GM10248 (cell line): ENCODE data around the gene PPP4R2.

Experiments used
- CTCF ChIA-PET: fragments of 300-600 bp; sonication (Branson Sonifier 250); formaldehyde crosslinking; extraction: SDS; loops from one replicate; lab custom pipeline; 2021; ENCODE audit warnings: antibody characterized with exemption; lab: Yijun Ruan, JAX
- POLR2A ChIA-PET: fragments of 350-650 bp; sonication (Branson Sonifier 250); formaldehyde crosslinking; extraction: SDS; loops from one replicate; lab custom pipeline; 2020; ENCODE audit warnings: antibody characterized with exemption; lab: Yijun Ruan, JAX
- DNase-seq: peaks from one replicate; pipeline ENCODE4 v3.0.0; 2012; ENCODE audit errors: extremely low spot score
- TF ChIP-seq, protein P1 (sequence below): IDR thresholded peaks from 2 replicates; pipeline ENCODE4 v1.5.1; 2012; ENCODE audit warnings: mild to moderate bottlenecking, low read depth; ENCODE audit errors: extremely low read depth, missing control alignments, control extremely low read depth

PPP4R2 gene

DNA sequence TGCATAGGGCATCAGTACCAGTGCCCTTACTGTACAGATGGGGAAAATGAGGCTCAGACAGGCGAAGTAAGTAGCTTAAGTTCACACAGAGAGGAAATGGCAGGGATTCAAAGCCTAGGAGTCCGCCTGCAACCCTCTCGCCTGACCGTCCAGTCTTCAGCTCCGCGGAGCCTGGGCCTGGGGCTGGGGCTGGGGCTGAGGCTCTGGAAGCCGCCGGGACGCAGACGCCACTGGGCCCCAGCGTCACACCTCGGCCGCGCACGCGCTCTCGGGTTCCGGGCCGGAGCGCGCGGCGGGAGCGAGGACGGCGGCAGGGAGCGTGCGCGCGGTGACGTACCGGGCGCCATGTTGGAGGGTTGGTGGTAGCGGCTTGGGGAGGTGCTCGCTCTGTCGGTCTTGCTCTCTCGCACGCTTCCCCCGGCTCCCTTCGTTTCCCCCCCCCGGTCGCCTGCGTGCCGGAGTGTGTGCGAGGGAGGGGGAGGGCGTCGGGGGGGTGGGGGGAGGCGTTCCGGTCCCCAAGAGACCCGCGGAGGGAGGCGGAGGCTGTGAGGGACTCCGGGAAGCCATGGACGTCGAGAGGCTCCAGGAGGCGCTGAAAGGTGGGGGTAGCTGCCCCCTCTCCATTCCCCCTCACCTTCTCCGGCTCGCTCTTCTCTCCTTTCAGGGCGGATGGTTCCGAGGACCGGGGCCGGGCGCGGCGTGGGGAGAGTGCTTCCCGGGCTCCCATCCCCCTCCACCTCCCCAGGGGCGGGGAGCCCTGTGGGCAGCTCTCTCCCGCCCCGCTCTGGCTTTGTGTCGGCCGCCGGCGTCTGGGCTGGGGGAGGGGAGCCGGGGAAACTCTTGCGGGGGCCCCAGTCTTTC, at the start of gene PPP4R2:
TSS of gene PPP4R2 (plus strand) at position 339 of the 861 bp plus-strand sequence. CDS start at position 566, 227 bp downstream.
- POLR2A ChIA-PET = no interaction called here
- CTCF ChIA-PET = interaction anchor here (1.3 to 2.0 kb wide), 8 partner anchors 10 to 686 kb away, joined by 3 to 21 read pairs (median 5); no protein-coding TSS in a partner anchor
- TF ChIP-seq, protein P1, sequence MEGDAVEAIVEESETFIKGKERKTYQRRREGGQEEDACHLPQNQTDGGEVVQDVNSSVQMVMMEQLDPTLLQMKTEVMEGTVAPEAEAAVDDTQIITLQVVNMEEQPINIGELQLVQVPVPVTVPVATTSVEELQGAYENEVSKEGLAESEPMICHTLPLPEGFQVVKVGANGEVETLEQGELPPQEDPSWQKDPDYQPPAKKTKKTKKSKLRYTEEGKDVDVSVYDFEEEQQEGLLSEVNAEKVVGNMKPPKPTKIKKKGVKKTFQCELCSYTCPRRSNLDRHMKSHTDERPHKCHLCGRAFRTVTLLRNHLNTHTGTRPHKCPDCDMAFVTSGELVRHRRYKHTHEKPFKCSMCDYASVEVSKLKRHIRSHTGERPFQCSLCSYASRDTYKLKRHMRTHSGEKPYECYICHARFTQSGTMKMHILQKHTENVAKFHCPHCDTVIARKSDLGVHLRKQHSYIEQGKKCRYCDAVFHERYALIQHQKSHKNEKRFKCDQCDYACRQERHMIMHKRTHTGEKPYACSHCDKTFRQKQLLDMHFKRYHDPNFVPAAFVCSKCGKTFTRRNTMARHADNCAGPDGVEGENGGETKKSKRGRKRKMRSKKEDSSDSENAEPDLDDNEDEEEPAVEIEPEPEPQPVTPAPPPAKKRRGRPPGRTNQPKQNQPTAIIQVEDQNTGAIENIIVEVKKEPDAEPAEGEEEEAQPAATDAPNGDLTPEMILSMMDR = peak; percentile 19
- DNase-seq = peak; percentile 91

GRCh38 chr3:72947715-72948490, 48.7 kb upstream of the PPP4R2 start:
- POLR2A ChIA-PET = no interaction called here
- TF ChIP-seq, protein P1 = no peak
- DNase-seq = no peak
- CTCF ChIA-PET = interaction anchor here (1.0 to 1.9 kb wide), 3 partner anchors 49 to 554 kb away, joined by 3 to 5 read pairs (median 5); partner anchors contain the start of gene PPP4R2

GRCh38 chr3:72949016-72949415, 47.6 kb upstream of the PPP4R2 start:
- ChIA-PET CTCF (interaction anchor here (0.7 kb wide), 1 partner anchor 108 kb away, joined by 3 read pairs; no protein-coding TSS in a partner anchor), POLR2A (no interaction called here)
- DNase-seq = no peak
- TF ChIP-seq, protein P1 = no peak

- TF ChIP-seq, protein P1 = no peak
- ChIA-PET POLR2A (no interaction called here), CTCF (interaction anchor here (0.8 kb wide), 1 partner anchor 10 kb away, joined by 3 read pairs; no protein-coding TSS in a partner anchor)
- DNase-seq = no peak
Measured at GRCh38 chr3:72950372-72950771, 46.2 kb upstream of the PPP4R2 start.

DNA sequence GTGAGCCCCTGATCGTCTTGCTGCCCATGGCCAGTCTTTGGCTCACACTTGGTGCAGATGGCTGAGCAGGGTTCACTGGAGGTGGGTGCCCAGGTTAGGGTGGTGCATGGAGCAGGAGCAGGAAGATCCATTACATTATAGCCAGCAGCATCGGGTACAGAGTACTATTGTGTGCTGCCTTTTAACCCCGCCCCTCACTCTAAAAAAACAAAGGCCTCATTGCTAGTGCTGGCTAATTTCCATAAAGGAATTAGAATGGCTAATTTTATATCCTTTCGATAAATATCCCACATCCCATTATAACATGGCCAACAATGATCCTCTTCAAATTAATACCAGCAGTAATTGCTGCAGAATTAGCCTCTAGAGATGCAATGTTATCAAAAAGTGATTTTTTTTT, 45.8 kb upstream of the PPP4R2 start:
- ChIA-PET POLR2A (no interaction called here), CTCF (interaction anchor here (0.8 kb wide), 1 partner anchor 11 kb away, joined by 3 read pairs; no protein-coding TSS in a partner anchor)
- TF ChIP-seq, protein P1 = no peak
- no peak for DNase-seq

GRCh38 chr3:72951259-72951722, 45.3 kb upstream of the PPP4R2 start:
- ChIA-PET CTCF (interaction anchor here (0.6 kb wide), 1 partner anchor 1881 kb away, joined by 3 read pairs; no protein-coding TSS in a partner anchor), POLR2A (no interaction called here)
- peak; percentile 24 for DNase-seq
- TF ChIP-seq, protein P1 = no peak
